ENCODE measurements around the gene SOX13. TPM values are rescaled to one million over a fixed set of nuclear protein-coding genes. Genes with fewer than 3 reads are reported as not detected.

SOX13 gene
- total and polyA plus RNA-seq, 2 of the 4 experiments (the other 2 are of a cell fraction), result 0.54 to 3.5 TPM

- no TSS peak for BruUV-seq (replicated peaks)
- H2BK20ac ChIP-seq (ENCODE audit: low read depth, low read length), result peak overlapping the region; percentile 73
- no peak overlapping the region for H3K4me3 ChIP-seq (ENCODE audit: insufficient read depth, low read depth, low read length)
- H3K27me3 ChIP-seq (ENCODE audit: control insufficient read depth, insufficient read depth, low read length), result no peaks in the 10 kb centered on the region
- TF ChIP-seq MAZ (IDR thresholded peaks at IDR 0.05; ENCODE audit: borderline replicate concordance, low read depth, low read length), result no peak
- no peak for TF ChIP-seq FOS (IDR thresholded peaks at IDR 0.05; ENCODE audit: low read depth, low read length)
- no peak for TF ChIP-seq ELK1 (IDR thresholded peaks at IDR 0.05; ENCODE audit: borderline replicate concordance, low read depth, low read length)
- no peaks in the 10 kb centered on the region; the same call in 1 of the 2 replicates for H3K9me3 ChIP-seq (ENCODE audit: control insufficient read depth, insufficient read depth, low read length)
- peak overlapping the region; percentile 34; the same call in 2 of the 3 replicates for H2BK15ac ChIP-seq (ENCODE audit: low read depth, low read length)
- peaks cover 4% of the 10 kb centered on the region; the same call in 1 of the 2 replicates for H3K4me1 ChIP-seq (ENCODE audit: control insufficient read depth, insufficient read depth, low read length)
- peak overlapping the region; percentile 39; the same call in 1 of the 2 replicates for H4K5ac ChIP-seq (ENCODE audit: low read depth, low read length)
- intact Hi-C loops (cut with micrococcal nuclease) (no loop called here), in situ Hi-C loops (cut with MboI; ENCODE audit: low sequenced_read_pairs) (no loop called here), dilution Hi-C loops (cut with HindIII; ENCODE audit: low sequenced_read_pairs, unreplicated experiment) (loop anchor here (25.0 kb wide), 1 partner anchor 217 kb away; no protein-coding TSS in a partner anchor)
- H3K4me2 ChIP-seq (ENCODE audit: low read depth, low read length), result no peak overlapping the region
- H3K14ac ChIP-seq (replicated peaks; ENCODE audit: low read depth, low read length), result peak overlapping the region; percentile 64
- H2AK5ac ChIP-seq (ENCODE audit: low read depth, low read length), result peak overlapping the region; percentile 52; the same call in 1 of the 2 replicates
- peak overlapping the region; percentile 87; the same call in 1 of the 2 replicates for H2BK120ac ChIP-seq (ENCODE audit: low read depth, low read length)
- H3K56ac ChIP-seq (ENCODE audit: extremely low read depth, insufficient read depth, low read length), result no peak overlapping the region
- H3K79me1 ChIP-seq (ENCODE audit: low read depth in 1 of 2, low read length in 2 of 2), result 0 out of 4 replicates have a peak, but pooled peaks cover 0 to 3% of the 10 kb centered on the region in 2 experiments
- no peak overlapping the region for H2AK9ac ChIP-seq (replicated peaks; ENCODE audit: low read depth, low read length, poor library complexity)
- DNase-seq, result no peak
- H2BK5ac ChIP-seq (ENCODE audit: low read depth, low read length, poor library complexity, severe bottlenecking), result peak overlapping the region; percentile 40
- WGBS, 2 experiments (ENCODE audit: extremely low coverage in 2 of 2, insufficient read length in 1 of 2), result 83% methylated on average over 1 of the region's 3 CpGs; no CpG with 5 or more reads in 1 of the 2 experiments
- H3K23ac ChIP-seq (ENCODE audit: low read depth, low read length), result no peak overlapping the region
- no peak overlapping the region for H3K9ac ChIP-seq (ENCODE audit: low read depth, low read length)
- peak overlapping the region; percentile 69; the same call in 1 of the 2 replicates for H3K4ac ChIP-seq (ENCODE audit: low read depth, low read length)
- 0 out of 2 replicates have a peak overlapping the region, but pooled peaks have one; percentile 31 for H4K91ac ChIP-seq (ENCODE audit: insufficient read depth, low read depth, low read length)
- H2AFZ ChIP-seq (replicated peaks; ENCODE audit: low read length, poor library complexity), result no peak overlapping the region
- no peak overlapping the region for H3K27ac ChIP-seq (ENCODE audit: insufficient read depth, low read length)
- H4K20me1 ChIP-seq (ENCODE audit: insufficient read depth, low read length), result no peaks in the 10 kb centered on the region
- ChIA-PET POLR2A (ENCODE audit: unreplicated experiment) (no interaction called here), CTCF (interaction anchor here (0.7 to 5.3 kb wide), 4 partner anchors 8 to 36 kb away, joined by 4 to 25 read pairs (median 6); no protein-coding TSS in a partner anchor)
- peak overlapping the region; percentile 61; the same call in 1 of the 2 replicates for H3K18ac ChIP-seq (ENCODE audit: low read depth, low read length)
- peak overlapping the region; percentile 50 to 75; a peak in 2 of 4 replicates for H4K8ac ChIP-seq (ENCODE audit: low read depth in 2 of 2, low read length in 2 of 2)
- no peak for ATAC-seq (ENCODE audit: low read depth)
- no peaks in the 10 kb centered on the region for H3K36me3 ChIP-seq (ENCODE audit: control insufficient read depth, insufficient read depth, low read length)
- peaks cover 7% of the 10 kb centered on the region for H3K9me1 ChIP-seq (ENCODE audit: insufficient read depth, low read length)
These were observed 97.7 kb downstream of the SOX13 start for GRCh38 chr1:204170494-204171155.
